Inferior parietal cortex (tissue), 1 donor: ENCODE results near the gene BACE2.

ENCODE experiments used
- DNase-seq: peaks from one replicate; pipeline ENCODE4 v3.0.0-alpha.2; 2016; ENCODE audit errors: extremely low spot score

Gene BACE2

DNA sequence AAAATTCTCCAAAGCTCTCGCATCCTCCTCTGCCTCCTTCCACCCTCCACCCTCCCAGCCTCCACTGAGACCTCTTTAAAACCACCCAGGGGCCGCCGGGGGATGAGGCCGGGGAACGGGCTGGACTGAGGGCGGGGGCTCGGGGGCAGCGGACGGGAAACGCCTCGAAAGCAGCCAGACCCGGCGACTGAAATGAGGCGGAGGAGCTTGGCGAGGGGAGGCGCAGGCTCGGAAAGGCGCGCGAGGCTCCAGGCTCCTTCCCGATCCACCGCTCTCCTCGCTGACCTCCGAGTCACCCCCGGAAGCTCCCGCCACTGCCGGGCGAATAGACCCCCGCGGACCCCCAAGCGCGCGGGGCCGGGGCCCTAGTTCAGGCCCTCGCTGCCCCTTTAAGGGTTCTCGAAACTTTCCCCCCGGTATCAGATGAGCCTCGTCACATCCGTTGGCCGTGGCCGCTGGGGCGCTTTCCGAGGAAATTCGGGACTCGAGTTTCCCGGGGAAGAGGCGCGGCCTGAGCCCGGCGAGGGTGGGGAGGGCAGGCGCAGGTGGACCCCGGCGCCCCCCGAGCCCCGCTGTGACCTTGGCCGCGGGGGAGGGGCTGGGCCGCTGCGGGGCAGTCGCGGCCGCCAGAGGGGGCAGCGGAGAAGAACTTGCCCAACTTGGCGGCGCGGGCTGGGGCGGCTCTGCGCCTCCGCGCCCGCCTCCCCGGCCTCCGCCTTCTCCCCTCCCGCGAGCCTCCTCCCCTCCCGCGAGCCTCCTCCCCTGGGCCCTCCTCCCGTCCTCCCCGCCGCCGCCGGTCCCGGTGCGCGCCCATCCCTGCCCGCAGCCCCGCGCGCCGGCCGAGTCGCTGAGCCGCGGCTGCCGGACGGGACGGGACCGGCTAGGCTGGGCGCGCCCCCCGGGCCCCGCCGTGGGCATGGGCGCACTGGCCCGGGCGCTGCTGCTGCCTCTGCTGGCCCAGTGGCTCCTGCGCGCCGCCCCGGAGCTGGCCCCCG, at the start of gene BACE2:
Gene BACE2, plus strand, starts transcription at position 813 of the 995 bp plus-strand sequence. Its CDS starts 104 bp downstream, at position 917.
- DNase-seq = no peak

- no peak for DNase-seq
Measured at GRCh38 chr21:41119901-41120300, 48.1 kb upstream of the BACE2 start.

DNA sequence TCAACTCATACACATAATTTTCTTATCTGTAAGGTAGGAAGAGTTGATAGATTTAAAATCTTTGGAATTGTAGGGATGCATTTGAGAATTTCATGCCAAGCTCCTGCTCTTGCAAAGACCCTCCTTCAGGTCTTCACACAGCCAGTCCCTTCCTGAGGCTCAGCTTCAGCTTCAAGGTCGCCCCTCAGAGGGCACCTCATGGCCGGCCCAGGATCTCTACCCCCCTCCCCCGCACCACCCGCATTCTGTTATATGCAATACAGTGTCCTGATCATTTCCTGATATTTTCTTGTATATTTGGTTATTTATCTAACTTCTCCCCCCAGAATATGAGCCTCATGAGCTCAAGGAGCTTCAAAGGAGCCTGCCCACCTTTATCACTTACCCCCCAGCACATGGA, 47.0 kb upstream of the BACE2 start:
- DNase-seq = no peak

DNA sequence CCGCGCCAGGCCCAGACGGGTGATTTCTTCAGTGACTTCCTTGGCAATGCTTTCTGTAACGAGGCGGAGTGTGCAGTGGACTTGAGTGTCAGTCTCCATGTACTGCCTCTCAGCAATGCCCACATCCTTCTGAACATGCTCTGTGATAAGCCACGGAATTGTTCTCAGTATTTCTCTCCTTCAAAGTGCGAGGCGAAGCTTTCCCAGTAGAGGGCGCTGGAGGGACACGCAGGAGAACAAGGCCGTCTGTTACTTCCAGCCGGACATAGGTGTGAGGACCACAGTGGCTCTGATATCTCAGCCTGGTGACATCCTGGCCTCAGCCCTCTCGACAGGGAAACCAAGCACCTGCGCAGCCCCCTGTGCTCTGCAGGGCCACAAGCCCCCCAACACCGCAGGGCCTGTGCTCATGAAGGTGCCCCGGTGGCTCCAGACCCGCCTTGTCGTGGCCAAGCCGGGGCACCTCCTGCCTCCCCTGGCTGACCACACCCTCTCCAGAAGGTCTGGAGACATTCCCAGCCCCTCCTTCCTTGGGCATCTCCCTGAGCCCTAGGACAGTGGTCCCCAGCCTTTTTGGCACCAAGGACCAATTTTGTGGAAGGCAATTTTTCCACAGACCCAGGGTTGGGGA, 46.1 kb upstream of the BACE2 start:
- DNase-seq = peak; percentile 95

- peak; percentile 61 for DNase-seq
Measured at GRCh38 chr21:41124641-41125201, 43.2 kb upstream of the BACE2 start.

- no peak for DNase-seq
Measured at GRCh38 chr21:41128981-41129380, 39.0 kb upstream of the BACE2 start.

DNA sequence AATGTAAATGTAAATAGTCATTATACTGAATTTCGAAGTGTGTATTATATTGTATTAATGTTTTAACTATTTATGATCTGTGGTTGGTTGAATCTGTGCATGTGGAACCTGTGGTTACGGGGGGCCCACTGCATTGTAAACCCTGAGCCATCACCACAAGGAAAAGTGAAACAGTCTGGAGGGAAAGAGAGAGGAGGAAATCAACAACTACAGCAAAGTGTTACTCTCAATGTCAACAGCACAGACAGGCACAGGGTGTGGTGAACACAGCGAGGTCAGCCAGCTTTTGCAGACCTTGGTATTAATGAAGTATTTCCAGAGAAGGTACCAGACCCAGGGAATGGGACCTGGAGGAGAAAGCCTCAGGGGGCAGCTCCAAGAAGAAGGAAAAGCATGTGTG, 37.1 kb upstream of the BACE2 start:
- DNase-seq = no peak

DNA sequence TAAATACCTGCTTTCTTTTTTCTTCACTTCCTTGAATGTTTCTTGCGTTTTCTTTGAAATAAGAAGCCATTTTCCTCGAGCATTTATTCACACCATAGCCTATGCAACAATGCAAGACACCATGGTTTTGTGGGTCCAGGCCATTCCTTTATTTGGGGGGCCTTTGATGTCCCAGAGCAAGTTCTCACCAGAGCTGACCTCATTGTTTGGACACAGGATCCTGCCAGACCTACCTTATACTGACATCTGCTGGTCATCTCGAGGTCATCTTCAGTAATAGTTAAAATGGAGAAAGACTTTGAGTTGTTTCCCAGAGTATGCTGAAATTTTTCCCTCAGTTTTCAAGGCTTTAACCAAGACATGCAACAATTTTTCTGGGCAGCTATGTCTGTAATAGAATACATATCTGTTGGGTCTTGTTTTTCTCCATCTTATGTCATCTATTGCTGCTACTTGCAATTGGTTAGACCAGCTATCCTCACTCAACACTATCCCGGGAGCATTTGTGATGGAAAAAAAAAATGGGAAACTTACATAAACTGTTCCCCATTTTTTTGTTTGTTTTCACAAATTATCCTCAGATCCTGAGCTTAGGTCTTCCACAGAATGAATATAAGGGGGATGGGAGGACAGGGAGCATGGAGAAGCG, 34.0 kb upstream of the BACE2 start:
- peak; percentile 53 for DNase-seq

- no peak for DNase-seq
Measured at GRCh38 chr21:41135746-41136145, 32.2 kb upstream of the BACE2 start.

GRCh38 chr21:41136286-41136685, 31.7 kb upstream of the BACE2 start:
- DNase-seq = no peak

GRCh38 chr21:41137401-41137800, 30.6 kb upstream of the BACE2 start:
- no peak for DNase-seq

DNA sequence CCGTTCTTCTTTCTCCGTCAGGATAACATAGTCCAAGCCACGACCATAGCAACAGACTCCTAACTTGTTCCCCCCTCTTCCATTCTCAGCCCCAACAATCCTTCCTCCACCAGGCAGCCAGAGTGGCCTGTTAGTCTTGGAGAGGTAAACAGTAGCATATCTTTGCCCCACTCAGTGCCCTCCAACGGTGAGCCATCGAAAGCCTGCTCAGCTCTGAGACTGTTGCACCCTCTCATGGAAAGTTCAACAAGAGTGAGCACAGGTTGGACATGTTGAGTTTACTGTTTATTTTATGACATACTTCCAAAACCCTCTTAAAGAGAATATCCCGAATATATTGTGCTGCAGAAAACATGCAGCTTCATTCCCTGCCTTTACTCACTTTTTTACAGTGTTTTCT, 30.1 kb upstream of the BACE2 start:
- DNase-seq = no peak

GRCh38 chr21:41138711-41139110, 29.2 kb upstream of the BACE2 start:
- no peak for DNase-seq

GRCh38 chr21:41139275-41139674, 28.7 kb upstream of the BACE2 start:
- no peak for DNase-seq

GRCh38 chr21:41139951-41140350, 28.0 kb upstream of the BACE2 start:
- DNase-seq = no peak

DNA sequence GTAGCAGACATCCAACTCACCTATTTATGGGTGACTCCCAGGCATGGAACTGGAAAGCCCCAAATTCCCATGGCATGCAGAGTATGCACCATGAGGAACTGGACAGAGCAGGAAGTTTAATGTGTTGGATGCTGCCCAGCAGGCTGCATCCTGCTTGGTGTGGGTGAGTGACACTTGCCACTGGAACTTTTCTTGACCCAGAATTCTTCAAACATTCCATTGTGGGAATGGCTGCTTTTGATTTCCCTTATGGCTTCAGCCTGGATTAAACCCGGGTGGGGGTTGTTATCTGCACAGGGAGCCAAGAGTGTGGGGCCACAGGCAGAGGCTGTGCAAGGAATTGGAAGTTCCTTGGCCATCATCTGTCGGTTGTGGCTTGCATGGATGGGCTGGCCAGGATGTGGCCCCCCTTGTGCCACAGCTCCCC, 26.9 kb upstream of the BACE2 start:
- no peak for DNase-seq

DNA sequence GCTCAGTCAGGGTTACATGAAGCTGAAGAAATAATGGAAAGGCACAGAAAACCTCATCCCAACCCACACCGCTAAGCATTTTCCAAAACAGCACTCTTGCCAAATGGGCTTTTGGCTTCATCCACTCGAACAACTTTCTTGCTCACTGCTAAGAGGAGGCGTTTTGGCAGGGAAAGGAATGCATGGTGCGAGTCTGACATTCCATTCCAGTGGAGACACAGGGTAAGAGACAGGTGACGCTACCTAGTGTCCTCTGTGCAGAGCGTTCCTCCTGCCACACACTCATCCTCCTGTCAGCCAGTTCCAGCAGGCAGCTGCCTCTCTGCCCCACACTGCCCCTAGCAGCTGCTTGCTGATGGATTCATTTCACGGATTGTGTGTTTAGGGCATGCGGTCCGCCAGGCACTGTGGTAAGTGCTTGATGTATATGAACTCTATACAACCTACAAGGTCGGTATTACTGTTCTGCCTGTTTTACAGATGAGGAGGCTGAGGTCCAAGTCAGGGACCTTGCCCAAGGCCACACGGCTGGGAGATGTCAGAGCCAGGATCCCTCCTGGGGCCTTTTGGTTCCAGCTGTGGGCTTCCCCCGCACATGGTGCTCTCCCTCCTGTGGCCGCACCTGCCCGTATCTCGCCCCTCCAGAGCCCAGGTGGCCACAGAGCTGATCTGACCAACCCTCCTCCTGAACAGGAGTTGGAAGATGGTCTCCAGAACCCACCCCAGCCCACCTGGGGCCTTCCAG, 25.7 kb upstream of the BACE2 start:
- DNase-seq = peak; percentile 58

DNA sequence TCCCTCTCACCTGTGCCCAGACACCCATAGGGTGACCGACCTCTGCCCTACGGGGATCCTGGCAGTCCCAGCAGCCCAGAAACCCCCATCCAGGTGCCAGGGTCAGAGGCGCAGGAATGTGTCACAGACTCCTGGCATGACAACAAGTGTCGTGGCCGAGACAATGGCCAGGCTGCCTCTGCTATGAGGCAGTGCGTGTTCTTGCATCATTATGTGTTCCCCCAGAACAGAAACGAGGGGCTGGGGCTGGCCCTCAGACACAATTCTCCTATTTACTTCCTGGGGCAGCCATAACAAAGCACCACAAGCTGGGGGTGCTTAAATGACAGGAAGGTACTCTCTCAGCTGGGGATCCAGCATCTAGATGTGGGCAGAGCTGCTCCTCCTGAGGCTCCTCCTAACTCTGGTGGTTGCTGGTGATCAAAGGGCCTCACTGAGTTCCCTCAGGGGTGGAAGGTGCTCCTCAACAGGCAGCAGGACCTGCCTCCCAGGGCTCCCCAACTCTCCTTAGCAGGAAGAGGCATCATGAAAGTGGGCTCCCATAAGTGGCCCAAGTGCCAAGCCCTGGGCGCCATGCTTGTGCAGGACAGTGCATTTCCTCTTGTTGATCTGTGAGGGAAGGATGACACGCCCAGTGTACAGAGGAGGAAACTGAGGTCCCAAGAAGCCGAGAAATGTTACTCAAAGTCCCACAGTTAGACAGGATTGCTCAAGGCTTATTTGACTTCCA, 24.2 kb upstream of the BACE2 start:
- DNase-seq = no peak

DNA sequence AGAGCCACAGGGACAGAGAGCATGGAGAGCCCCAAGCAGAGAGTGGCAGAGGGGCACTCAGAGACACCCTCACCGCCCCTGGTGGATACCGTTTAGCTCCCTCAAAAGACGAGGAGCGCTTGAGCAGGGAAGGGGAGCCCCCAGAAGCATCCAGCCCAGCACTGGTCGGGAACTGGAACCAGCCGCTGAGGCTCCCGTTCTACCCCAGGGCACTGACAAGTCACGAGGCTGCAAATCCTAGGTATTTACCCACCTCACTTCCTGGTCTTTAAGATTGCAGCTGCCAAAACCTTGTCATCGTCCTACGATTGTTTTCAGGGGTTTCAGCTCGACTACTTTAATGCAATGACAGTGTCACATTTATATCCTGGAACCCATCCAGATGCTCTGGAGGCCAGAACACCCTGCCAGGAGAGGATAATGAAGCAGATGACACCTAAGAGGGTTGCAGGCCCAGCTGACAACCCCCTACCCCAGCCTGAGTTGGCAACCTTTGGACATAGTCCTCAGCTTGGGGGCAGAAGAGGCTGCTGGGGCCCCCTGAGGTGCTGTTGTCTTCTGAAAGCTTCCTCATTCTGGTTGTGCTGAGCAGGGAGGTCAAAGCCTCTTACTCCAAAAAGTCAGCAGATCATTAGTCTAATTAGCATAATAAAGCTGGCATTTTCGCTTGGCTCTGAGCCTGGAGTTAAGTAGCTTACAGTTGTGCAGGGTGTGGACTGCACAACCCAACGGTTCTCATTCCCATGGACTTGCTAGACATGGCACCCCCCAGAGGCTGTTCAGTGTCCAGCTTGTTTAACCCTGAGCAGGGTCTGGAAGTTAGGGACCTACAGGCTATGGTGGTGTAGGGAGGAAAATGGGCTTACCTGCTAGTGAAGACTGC, 20.6 kb upstream of the BACE2 start:
- no peak for DNase-seq

GRCh38 chr21:41147979-41148355, 20.0 kb upstream of the BACE2 start:
- DNase-seq = no peak
